WERI-Rb-1 (cell line): ENCODE results near the gene KLRC4.

ENCODE experiments used
- DNase-seq: peaks from one replicate; pipeline ENCODE4 v3.0.0-alpha.2; 2020
- H3K27ac ChIP-seq: fragments of 250-450 bp; sonication (Bioruptor Pico); 2 replicates; pipeline ENCODE4 v1.5.1; 2020; ENCODE audit warnings: mild to moderate bottlenecking, moderate library complexity
- H3K27me3 ChIP-seq: fragments of 250-450 bp; sonication (Bioruptor Pico); 2 replicates; pipeline ENCODE4 v1.5.1; 2021; ENCODE audit warnings: mild to moderate bottlenecking, low read depth, moderate library complexity; ENCODE audit not compliant: insufficient read depth, severe bottlenecking
- H3K36me3 ChIP-seq: fragments of 250-450 bp; sonication (Bioruptor Pico); 2 replicates; pipeline ENCODE4 v1.5.1; 2020; ENCODE audit warnings: mild to moderate bottlenecking, moderate library complexity
- H3K4me3 ChIP-seq: 2 replicates; pipeline ENCODE4 v1.5.1; 2011; ENCODE audit warnings: low read depth, mild to moderate bottlenecking, control low read depth, low read length
- H3K9me3 ChIP-seq: fragments of 250-450 bp; sonication (Bioruptor Pico); 2 replicates; pipeline ENCODE4 v1.5.1; 2021; ENCODE audit warnings: mild to moderate bottlenecking, moderate library complexity; ENCODE audit not compliant: severe bottlenecking
- CTCF ChIP-seq: IDR thresholded peaks from 2 replicates; pipeline ENCODE4 v1.5.1; 2011; ENCODE audit warnings: low read depth, mild to moderate bottlenecking, control low read depth, inconsistent platforms, low read length

KLRC4 gene

GRCh38 chr12:10409392-10409791 is at the start of gene KLRC4:
Gene KLRC4 (minus strand): TSS chr12:10409757. CDS start chr12:10409575, 182 bp downstream.
- no peak within 1 kb of the TSS for H3K4me3 ChIP-seq
- no peaks in the 10 kb centered on the region for H3K9me3 ChIP-seq
- H3K27me3 ChIP-seq = no peaks in the 10 kb centered on the region
- H3K36me3 ChIP-seq = no peaks in the 10 kb centered on the region
- TF ChIP-seq CTCF = no peak
- DNase-seq = no peak
- H3K27ac ChIP-seq = no peak within 1 kb of the TSS

GRCh38 chr12:10457760-10458159 is 48.2 kb upstream of the KLRC4 start:
- H3K36me3 ChIP-seq = no peaks in the 10 kb centered on the region
- TF ChIP-seq CTCF = no peak
- H3K4me3 ChIP-seq = no peak overlapping the region
- H3K27me3 ChIP-seq = no peaks in the 10 kb centered on the region
- no peak overlapping the region for H3K27ac ChIP-seq
- DNase-seq = no peak
- peaks cover 9% of the 10 kb centered on the region for H3K9me3 ChIP-seq

- no peak overlapping the region for H3K4me3 ChIP-seq
- no peaks in the 10 kb centered on the region for H3K36me3 ChIP-seq
- H3K27me3 ChIP-seq = no peaks in the 10 kb centered on the region
- no peak overlapping the region for H3K27ac ChIP-seq
- DNase-seq = no peak
- H3K9me3 ChIP-seq = peaks cover 9% of the 10 kb centered on the region
- TF ChIP-seq CTCF = no peak
Measured at GRCh38 chr12:10456856-10457255, 47.3 kb upstream of the KLRC4 start.

- no peak for TF ChIP-seq CTCF
- no peak overlapping the region for H3K27ac ChIP-seq
- peaks cover 9% of the 10 kb centered on the region for H3K9me3 ChIP-seq
- DNase-seq = no peak
- H3K36me3 ChIP-seq = no peaks in the 10 kb centered on the region
- no peaks in the 10 kb centered on the region for H3K27me3 ChIP-seq
- H3K4me3 ChIP-seq = no peak overlapping the region
Measured at GRCh38 chr12:10455766-10456165, 46.2 kb upstream of the KLRC4 start.

- TF ChIP-seq CTCF = no peak
- H3K27ac ChIP-seq = no peak overlapping the region
- DNase-seq = no peak
Measured at GRCh38 chr12:10454531-10454930, 45.0 kb upstream of the KLRC4 start.

GRCh38 chr12:10453156-10453555 is 43.6 kb upstream of the KLRC4 start, which contains the start of gene KLRC1:
Gene KLRC1 (minus strand): TSS chr12:10453377. CDS start chr12:10451156, 2,221 bp downstream.
- no peak within 1 kb of the TSS for H3K4me3 ChIP-seq
- TF ChIP-seq CTCF = no peak
- no peak within 1 kb of the TSS for H3K27ac ChIP-seq
- no peaks in the 10 kb centered on the region for H3K36me3 ChIP-seq
- peaks cover 6% of the 10 kb centered on the region for H3K9me3 ChIP-seq
- no peak for DNase-seq
- H3K27me3 ChIP-seq = no peaks in the 10 kb centered on the region

More at GRCh38 chr12:10454531-10454930, 45.0 kb upstream of the KLRC4 start:
- Histone ChIP-seq H3K9me3 (peaks cover 9% of the 10 kb centered on the region), H3K36me3 (no peaks in the 10 kb centered on the region), H3K4me3 (no peak overlapping the region), H3K27me3 (no peaks in the 10 kb centered on the region)
